VCaP (cell line): ENCODE results near the gene PAM16.

Source experiments
- H3K27ac ChIP-seq: fragments of 450-650 bp; 2 replicates; pipeline ENCODE4 v1.5.1; 2017
- TF ChIP-seq, protein P1 (sequence below): fragments of 450-650 bp; conservative IDR thresholded peaks from 2 replicates; pipeline ENCODE4 v1.5.1; 2017; ENCODE audit warnings: mild to moderate bottlenecking, moderate library complexity

Gene PAM16

DNA sequence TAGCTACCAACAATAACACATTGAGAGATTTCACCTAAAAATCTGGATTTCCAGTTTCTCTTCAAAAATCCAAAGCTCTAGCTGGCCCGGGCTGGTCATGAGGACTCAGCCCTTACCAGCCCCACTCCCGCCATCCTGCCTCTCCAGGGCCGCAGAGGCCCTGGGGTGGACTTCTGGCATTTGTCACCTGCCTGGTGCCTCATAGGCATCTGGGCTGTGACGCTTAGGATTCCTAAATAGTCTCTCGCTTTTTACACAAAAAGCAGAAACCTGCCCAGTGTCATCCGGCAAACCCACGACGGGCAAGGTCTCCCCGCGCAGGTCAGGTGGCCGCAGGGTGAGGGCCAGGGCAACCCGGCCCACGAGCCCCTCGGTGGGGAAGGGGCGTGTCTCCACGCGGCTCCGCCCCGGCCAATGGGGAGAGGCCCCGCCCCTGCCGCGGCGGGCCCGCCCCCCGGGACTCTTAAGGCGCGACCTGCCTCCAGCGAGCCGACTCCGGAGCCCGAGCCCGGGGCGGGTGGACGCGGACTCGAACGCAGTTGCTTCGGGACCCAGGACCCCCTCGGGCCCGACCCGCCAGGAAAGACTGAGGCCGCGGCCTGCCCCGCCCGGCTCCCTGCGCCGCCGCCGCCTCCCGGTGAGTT lies 20.4 kb upstream of the PAM16 start, which contains the start of gene VASN:
VASN (plus strand) TSS at position 492 of the 644 bp plus-strand sequence. CDS start 9,030 bp downstream, outside the sequence.
- peak within 1 kb of the TSS; percentile 83 for H3K27ac ChIP-seq
- TF ChIP-seq, protein P1, sequence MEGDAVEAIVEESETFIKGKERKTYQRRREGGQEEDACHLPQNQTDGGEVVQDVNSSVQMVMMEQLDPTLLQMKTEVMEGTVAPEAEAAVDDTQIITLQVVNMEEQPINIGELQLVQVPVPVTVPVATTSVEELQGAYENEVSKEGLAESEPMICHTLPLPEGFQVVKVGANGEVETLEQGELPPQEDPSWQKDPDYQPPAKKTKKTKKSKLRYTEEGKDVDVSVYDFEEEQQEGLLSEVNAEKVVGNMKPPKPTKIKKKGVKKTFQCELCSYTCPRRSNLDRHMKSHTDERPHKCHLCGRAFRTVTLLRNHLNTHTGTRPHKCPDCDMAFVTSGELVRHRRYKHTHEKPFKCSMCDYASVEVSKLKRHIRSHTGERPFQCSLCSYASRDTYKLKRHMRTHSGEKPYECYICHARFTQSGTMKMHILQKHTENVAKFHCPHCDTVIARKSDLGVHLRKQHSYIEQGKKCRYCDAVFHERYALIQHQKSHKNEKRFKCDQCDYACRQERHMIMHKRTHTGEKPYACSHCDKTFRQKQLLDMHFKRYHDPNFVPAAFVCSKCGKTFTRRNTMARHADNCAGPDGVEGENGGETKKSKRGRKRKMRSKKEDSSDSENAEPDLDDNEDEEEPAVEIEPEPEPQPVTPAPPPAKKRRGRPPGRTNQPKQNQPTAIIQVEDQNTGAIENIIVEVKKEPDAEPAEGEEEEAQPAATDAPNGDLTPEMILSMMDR: no peak

DNA sequence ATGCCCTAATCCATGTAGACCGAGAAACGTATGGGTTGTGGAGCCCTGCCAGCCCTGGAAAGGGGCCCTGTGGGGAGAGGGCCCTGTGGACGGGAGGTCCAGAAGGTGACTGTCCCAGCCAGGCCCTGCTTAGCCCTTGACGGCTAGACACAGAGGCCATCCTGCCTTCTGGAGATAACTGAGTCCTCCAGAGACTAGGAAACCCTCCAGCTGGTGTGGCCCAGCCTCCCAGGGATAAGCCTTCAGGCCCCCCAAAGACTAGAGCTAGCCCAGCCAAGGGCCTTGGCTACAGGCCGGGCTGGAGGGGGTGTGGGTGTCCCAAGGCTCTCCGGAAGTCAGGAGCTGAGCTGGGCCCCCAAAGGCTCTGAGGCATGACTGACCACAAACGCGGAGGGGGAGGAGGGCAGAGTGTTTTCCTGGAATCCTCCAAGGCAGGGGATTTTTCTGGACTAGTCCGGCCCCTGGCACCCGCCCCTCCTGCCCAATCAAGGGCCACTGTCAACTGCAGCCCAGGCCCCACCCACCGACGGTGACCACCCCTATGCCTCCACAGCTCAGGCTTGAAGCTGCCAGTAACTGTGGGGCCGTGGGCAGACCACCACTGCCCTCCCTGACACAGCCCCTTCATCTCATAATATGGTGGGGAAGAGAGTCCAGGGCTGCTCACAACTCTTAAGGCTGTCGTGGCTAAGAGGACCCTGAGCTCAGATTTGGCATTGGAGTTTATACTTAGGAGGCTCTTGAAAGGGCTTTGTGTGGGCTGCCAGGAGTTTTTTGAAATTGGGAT lies 19.6 kb upstream of the PAM16 start:
- H3K27ac ChIP-seq: peak overlapping the region; percentile 83
- TF ChIP-seq, protein P1: no peak

DNA sequence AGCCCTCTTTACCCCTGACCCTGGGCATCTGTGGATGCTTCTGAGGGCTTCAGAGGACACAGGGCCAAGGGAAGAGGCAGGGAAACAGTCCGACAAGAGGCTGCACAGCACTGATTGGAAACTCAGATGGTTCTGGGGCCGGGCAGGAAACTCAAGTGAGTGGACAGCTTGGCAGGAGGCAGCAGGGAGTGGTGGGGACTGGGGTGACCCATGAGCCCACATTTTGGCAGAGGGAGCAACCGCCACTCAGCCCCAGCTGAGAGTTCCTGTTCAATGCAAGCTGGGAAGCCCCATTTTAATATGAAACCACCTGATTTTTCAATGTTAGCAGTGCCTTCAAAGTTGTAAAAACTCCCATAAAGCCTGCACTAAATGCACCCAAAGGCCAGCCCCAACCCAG lies 19.0 kb upstream of the PAM16 start:
- TF ChIP-seq, protein P1: no peak
- H3K27ac ChIP-seq: peak overlapping the region; percentile 58; the same call in 1 of the 2 replicates

DNA sequence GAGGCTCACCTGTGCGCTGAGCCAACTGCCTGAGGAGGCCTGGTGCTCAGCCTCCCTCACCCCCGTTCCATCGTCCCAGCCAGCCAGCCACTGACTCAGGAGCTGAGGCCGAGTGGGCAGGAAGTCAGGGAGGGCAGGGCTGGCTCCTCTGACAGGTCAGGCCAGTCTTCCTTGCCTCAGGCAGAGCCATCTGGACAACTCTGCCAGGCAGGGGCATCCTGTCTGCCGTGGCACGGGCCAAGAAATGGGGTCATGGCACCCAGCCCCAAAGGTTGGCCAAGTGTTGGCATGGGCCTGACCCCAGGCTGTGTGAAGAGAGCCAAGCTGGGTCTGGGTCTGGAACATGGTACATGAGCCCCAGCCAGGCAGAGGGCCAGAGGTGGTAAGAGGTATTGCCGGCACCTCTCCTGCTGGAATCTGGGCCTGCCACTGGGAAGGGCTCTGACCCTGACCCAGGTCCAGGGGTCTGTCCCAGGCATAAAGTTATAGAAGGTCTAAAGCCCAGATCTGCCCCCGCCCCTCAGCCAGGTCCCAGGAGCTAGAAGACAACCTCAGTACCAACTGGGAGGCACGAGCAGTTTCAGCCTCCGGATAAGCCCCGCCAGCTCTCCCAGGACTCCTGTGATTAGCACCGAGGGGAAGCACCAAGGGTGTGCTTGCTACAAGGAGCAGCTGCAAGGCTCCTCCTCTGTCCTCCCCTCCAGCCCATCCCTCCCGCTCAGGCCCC lies 18.0 kb upstream of the PAM16 start:
- peak overlapping the region; percentile 58 for H3K27ac ChIP-seq

DNA sequence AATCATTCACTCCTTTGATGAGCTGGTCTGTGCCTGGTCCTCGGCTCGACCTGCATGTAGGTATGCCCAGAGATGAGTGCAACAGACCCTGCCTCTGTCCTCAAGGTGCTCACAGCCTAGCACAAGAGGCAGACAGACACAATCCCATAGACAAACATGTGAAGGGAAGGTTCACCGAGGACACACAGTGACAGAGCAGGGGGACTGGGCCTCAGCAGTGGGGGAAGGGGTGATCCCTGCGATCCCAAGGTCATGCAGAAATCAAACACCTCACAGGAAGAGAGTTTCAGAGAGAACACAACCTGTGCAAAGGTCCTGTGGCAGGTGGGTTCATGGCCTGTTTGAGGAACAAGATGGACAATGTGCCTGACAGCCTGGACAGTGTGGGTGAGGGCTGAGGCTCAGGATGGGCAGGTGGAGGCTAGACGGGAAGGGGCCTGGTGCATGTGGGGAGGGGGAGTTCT lies 16.3 kb upstream of the PAM16 start:
- no peak overlapping the region for H3K27ac ChIP-seq
- TF ChIP-seq, protein P1: no peak

More for the DNA sequence above, 18.0 kb upstream of the PAM16 start:
- TF ChIP-seq, protein P1: no peak

DNA sequence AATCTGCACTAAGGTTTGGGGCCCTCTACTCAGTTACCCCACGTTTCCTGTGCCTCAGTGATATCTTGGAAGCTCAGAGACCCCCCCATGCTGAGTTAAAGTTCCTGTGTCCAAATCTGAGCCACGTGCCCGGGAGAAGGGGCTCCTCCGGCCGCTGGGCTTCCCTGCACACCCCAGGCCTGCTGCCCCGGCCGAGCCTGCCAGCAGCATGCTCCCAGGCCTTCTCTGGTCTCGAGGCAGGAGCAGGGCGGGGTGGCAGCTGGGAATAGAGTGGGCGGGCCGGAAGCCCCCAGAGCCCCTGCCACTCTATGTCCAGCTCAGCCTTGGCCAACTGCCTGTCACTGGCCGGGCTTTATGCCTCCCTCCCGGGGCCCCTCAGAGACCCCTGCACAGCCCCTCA lies 14.9 kb upstream of the PAM16 start:
- H3K27ac ChIP-seq: no peak overlapping the region
- TF ChIP-seq, protein P1: no peak

DNA sequence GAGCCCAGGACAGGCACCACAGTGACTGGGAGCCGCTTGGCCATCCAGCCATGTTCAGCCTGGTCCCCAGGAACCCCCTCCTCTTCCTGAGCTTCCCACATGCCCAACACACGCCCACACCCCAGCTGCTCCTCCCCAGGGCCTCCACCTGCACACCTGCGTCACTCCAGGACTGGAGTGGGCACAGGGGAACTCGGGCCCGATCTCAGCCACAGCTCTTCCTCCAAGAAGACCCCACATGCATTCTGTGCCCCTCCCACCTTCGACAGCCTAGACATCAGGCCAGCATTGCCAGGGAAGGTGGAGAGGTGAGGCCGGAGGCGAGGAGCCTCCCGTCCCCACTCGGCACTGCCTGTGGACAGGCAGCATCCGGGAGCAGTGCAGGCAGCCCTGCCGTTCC lies 14.5 kb upstream of the PAM16 start:
- H3K27ac ChIP-seq: no peak overlapping the region
- TF ChIP-seq, protein P1: no peak
